ENCODE data around the gene MFN2. TPM values are rescaled to one million over a fixed set of nuclear protein-coding genes. Genes with fewer than 3 reads are reported as not detected.

Gene MFN2
- total RNA-seq, 2 experiments from 2014 or later: 52.5 to 71.6 TPM

DNA sequence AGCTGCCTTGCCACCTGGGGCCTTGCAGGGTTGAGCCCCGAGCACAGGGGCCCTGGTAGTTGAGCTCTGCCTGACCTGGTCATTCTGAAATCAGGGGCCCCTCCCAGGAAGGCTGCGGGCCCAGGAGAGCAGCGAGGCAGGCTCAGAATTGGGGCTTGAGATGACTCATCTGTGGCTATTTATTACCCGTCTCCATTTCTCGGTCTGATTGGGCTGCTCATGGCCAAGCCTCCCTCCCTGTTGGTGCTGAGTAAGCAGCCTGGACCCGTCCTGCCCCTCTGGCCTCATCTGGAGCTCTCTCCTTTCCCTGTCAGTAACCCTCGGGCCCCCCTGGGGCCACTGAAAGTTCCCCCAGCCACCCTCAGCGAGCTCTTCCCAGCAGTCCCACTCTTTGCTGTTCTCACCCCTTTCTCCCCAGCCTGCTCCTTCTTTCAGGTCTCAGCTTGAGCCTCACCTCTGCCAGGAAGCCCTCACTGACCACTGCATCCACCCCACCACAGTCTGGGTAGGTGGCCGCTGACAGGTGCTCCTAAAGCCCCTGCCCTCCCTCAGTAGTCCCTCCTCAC lies 71.8 kb downstream of the MFN2 start:
- no peaks in the 10 kb centered on the region for H3K9me3 Mint-ChIP-seq (ENCODE audit: low read depth)
- ChIA-PET POLR2A (interaction anchor here (0.7 to 1.4 kb wide), 7 partner anchors 11 to 769 kb away, joined by 3 to 6 read pairs (median 4); no protein-coding TSS in a partner anchor), CTCF (interaction anchor here (0.6 to 1.5 kb wide), 4 partner anchors 14 to 31 kb away, joined by 3 to 5 read pairs (median 4); no protein-coding TSS in a partner anchor)
- no peaks in the 10 kb centered on the region for H3K36me3 Mint-ChIP-seq (ENCODE audit: low read depth)
- intact Hi-C loops (cut with DNase I, micrococcal nuclease): no loop called here
- H3K27ac Mint-ChIP-seq: peak overlapping the region; percentile 62
- H3K4me1 Mint-ChIP-seq: peaks cover 46% of the 10 kb centered on the region
- peak; percentile 33 for ATAC-seq
- peaks cover 6% of the 10 kb centered on the region for H3K27me3 Mint-ChIP-seq
- no peak overlapping the region for H3K4me3 Mint-ChIP-seq
- peak; percentile 71 for DNase-seq

DNA sequence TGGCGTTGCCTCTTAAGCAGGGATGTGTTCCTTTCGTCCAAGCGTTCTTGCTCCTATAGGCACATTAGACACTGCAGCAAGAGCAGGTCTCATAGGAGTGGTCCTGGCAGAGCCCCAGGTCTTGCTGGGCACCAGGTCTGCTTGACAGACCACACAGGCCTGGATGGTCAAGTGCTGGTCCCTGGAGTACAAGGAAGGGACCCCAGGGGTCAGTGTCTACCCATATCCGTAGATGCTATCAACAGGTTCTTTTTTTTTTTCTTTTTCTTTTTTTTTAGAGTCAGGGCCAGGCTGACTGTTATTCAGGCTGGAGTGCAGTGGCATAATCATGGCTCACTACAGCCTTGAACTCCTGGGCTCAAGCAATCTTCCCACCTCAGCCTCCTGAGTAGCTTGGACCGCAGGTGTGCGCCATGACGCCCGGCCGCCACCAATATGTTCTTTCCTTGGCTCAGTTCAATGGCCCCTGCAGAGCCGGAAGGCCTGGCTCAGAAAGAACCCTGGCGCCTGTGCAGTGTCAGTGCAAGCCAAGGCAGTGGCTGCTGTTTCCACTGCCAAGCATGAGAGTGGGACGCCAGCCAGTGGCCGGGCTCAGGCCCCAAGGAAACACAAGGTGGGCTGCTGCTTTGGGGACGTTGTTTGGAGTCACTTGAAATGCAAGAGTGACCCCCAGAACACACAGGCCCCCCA lies 72.9 kb downstream of the MFN2 start:
- no peak overlapping the region for H3K4me3 Mint-ChIP-seq
- intact Hi-C loops (cut with DNase I, micrococcal nuclease): no loop called here
- ChIA-PET CTCF (no interaction called here), POLR2A (no interaction called here)
- peak overlapping the region; percentile 33 for H3K27ac Mint-ChIP-seq
- peaks cover 6% of the 10 kb centered on the region for H3K27me3 Mint-ChIP-seq
- H3K4me1 Mint-ChIP-seq: peaks cover 57% of the 10 kb centered on the region
- no peak for DNase-seq
- H3K9me3 Mint-ChIP-seq (ENCODE audit: low read depth): no peaks in the 10 kb centered on the region
- no peaks in the 10 kb centered on the region for H3K36me3 Mint-ChIP-seq (ENCODE audit: low read depth)
- no peak for ATAC-seq

DNA sequence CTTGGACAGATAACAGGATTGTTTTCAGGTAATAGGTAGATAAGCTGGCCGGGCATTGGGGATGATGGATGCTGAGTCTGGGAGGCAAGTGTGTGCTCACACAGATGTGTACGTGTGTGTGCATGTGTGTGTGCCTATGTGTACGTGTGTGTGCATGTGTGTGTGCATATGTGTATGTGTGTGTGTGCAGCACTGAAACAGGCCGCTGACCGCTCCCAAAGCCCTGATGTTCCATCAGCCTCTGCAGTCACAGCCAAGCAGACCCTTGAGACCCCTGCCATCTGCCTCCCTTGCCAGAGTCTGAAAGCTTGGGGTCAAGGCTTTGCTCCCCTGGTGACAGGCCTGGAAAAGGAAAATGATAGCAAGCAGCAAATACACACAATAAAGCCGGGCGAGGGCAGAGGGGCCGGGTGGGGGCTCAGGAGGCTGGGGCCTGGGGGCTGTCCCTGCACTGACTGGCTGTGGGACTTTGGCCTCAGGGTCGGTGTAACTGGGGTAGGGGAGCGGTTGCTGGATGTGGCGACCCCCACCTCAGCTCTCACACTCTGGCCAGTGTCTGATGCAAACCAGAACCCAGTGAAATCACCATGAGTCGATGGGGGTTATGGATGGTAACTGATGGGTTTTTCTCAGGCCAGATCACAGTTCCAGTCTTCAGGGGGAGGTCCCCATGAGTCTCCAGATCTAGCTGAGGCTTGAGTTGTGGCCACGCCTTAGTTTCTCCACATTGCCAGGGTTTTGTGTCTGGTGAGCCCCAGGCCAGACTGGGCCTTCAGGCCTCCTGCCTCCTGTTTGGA lies 73.7 kb downstream of the MFN2 start:
- intact Hi-C loops (cut with DNase I, micrococcal nuclease): no loop called here
- H3K4me1 Mint-ChIP-seq: peaks cover 65% of the 10 kb centered on the region
- POLR2A ChIA-PET: no interaction called here
- DNase-seq: peak; percentile 42
- H3K36me3 Mint-ChIP-seq (ENCODE audit: low read depth): no peaks in the 10 kb centered on the region
- ATAC-seq: peak; percentile 36
- H3K27ac Mint-ChIP-seq: peak overlapping the region; percentile 72
- no peak overlapping the region for H3K4me3 Mint-ChIP-seq
- peaks cover 6% of the 10 kb centered on the region for H3K27me3 Mint-ChIP-seq
- no peaks in the 10 kb centered on the region for H3K9me3 Mint-ChIP-seq (ENCODE audit: low read depth)
- CTCF ChIA-PET: no interaction called here

DNA sequence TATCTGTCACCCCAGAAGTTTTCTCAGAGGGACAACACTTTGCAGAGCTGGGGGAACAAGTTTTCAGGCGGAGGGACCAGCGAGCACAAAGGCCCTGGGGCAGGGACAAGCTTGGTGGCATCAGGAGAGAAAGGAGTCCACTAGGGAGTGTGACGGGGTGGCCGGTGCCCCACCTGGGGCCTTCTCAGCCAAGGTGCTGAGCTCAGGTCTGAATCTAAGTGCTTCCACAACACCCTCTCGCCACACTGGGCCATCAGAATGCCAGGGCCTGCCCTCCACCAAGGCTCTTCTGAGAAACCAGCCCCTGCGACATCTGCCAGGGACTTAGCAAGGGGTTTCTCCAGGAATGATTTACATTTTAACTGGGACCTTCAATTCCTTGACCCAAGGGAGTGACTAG lies 75.0 kb downstream of the MFN2 start:
- ATAC-seq (no peak), DNase-seq (no peak)
- no peak overlapping the region for H3K4me3 Mint-ChIP-seq
- ChIA-PET CTCF (interaction anchor here (1.2 kb wide), 1 partner anchor 11 kb away, joined by 3 read pairs; no protein-coding TSS in a partner anchor), POLR2A (no interaction called here)
- no peaks in the 10 kb centered on the region for H3K9me3 Mint-ChIP-seq (ENCODE audit: low read depth)
- H3K27ac Mint-ChIP-seq: no peak overlapping the region
- peaks cover 10% of the 10 kb centered on the region for H3K27me3 Mint-ChIP-seq
- intact Hi-C loops (cut with DNase I, micrococcal nuclease): loop anchor here in 1 of 2 experiments (5.0 kb wide), 1 partner anchor 392 kb away; no protein-coding TSS in a partner anchor
- H3K36me3 Mint-ChIP-seq (ENCODE audit: low read depth): peaks cover 2% of the 10 kb centered on the region
- H3K4me1 Mint-ChIP-seq: peaks cover 77% of the 10 kb centered on the region

DNA sequence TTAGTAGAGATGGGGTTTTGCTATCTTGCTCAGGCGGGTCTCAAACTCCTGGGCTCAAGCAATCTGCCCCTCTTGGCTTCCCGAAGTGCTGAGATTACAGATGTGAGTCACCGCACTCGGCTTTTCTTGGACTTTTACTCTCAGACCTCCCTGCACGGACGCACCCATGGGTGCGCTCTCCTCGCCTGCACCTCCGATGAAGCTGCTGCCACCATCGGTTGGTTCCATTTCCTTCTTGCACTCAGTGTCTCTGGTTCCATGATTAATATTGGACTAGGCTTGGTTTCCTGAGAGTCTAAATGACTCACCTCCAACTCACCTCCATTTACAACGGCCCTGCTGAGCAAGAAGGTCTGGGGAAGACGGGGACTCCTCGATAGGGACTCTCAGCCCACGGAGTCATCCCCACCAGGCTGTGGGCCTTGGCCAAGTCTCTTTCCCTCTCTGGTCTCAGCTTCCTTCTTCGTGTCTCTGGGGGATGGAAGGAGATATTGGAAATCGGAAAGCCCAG lies 76.1 kb downstream of the MFN2 start:
- intact Hi-C loops (cut with DNase I, micrococcal nuclease): loop anchor here (1.0 to 5.0 kb wide), 3 partner anchors 9 to 391 kb away; no protein-coding TSS in a partner anchor
- H3K36me3 Mint-ChIP-seq (ENCODE audit: low read depth): peaks cover 2% of the 10 kb centered on the region
- H3K27ac Mint-ChIP-seq: peak overlapping the region; percentile 64
- H3K4me3 Mint-ChIP-seq: no peak overlapping the region
- ChIA-PET POLR2A (interaction anchor here (0.8 to 2.3 kb wide), 2 partner anchors 9 to 17 kb away, joined by 3 to 18 read pairs; no protein-coding TSS in a partner anchor), CTCF (interaction anchor here (0.5 to 2.0 kb wide), 2 partner anchors 9 to 1738 kb away, joined by 3 to 12 read pairs; no protein-coding TSS in a partner anchor)
- peaks cover 82% of the 10 kb centered on the region for H3K4me1 Mint-ChIP-seq
- ATAC-seq (peak; percentile 46), DNase-seq (peak; percentile 63)
- peaks cover 10% of the 10 kb centered on the region for H3K27me3 Mint-ChIP-seq
- no peaks in the 10 kb centered on the region for H3K9me3 Mint-ChIP-seq (ENCODE audit: low read depth)

DNA sequence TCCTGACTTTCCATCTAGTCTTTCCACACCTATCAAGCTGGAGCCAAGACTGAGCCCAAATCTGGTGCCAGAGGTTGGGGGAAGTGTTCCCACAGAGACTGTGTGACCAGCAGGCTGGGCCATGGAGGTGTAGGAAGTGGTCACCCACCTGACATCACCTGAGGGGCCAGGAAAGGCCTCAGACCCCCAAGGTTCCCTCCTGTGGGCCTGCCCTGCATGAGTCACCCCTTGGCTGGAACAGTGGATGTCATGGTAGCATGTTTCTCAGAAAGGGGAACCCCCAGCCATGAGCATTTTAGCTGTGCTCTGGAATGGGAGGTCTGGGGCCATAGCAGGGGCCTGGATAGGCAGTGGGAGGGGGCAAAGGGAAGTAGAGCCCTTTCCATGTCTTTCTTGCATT lies 77.1 kb downstream of the MFN2 start:
- POLR2A ChIA-PET: interaction anchor here (1.2 to 2.3 kb wide), 2 partner anchors 9 to 10 kb away, joined by 6 to 18 read pairs; no protein-coding TSS in a partner anchor
- H3K4me1 Mint-ChIP-seq: peaks cover 73% of the 10 kb centered on the region
- no peak overlapping the region for H3K4me3 Mint-ChIP-seq
- peak overlapping the region; percentile 64 for H3K27ac Mint-ChIP-seq
- H3K36me3 Mint-ChIP-seq (ENCODE audit: low read depth): peaks cover 2% of the 10 kb centered on the region
- intact Hi-C loops (cut with DNase I, micrococcal nuclease): loop anchor here (1.0 to 5.0 kb wide), 3 partner anchors 9 to 390 kb away; no protein-coding TSS in a partner anchor
- ATAC-seq (peak; percentile 67), DNase-seq (peak; percentile 78)
- CTCF ChIA-PET: interaction anchor here (1.4 to 2.0 kb wide), 2 partner anchors 10 to 13 kb away, joined by 5 to 12 read pairs; no protein-coding TSS in a partner anchor
- H3K9me3 Mint-ChIP-seq (ENCODE audit: low read depth): peaks cover 2% of the 10 kb centered on the region
- peaks cover 11% of the 10 kb centered on the region for H3K27me3 Mint-ChIP-seq

DNA sequence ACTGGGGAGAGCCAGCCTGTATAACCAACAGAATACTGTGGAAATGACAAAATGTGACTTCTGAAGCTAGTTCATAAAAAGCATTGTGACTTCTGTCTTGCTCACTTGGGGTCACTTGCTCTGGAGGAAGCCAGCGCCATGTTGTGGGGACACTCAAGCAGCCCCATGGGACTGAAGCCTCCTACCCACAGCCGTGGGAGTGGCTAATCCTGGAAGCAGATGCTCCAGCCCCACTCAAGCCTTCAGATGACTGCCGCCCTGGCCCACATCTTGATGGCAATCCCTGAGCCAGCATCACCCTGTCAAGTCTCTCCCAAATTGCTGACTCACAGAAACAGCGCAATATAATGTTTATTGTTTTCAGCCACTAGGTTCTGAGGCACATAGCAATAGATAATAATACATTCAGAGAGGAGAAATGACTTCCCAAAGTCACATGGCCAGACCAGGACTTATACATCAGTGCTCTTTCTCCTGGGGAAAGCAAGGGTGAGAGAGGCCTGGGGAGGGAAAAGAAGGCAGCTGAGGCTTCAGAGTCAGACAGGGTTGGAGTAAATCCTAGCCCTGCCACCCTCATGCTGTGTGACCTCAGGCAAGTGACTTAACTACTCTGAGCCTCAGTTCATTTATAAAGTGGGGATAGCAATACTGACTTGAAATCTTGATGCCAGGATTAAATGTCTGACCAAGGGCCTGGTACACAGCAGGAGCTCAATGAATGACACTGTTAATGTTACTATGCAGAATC lies 77.9 kb downstream of the MFN2 start:
- POLR2A ChIA-PET: interaction anchor here (1.2 to 2.4 kb wide), 4 partner anchors 8 to 150 kb away, joined by 4 to 18 read pairs (median 8); no protein-coding TSS in a partner anchor
- no peak for ATAC-seq

DNA sequence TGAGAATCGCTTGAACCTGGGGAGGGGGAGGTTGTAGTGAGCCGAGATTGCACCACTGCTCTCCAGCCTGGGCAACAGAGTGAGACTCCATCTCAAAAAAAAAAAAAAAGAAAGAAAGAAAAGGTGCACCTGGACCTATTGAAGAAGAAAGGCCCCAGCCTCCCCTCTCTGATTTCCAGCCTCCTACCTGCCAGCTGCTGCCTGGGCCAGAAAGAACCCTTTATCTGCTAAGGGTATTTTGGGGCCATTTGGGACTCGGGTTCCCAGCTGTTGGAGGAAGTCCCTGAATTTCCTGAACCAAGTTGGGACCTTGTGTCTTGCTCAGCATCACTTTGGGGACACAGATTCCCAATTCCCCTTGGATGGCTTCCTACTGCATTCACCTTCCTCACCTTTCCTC lies 79.0 kb downstream of the MFN2 start:
- POLR2A ChIA-PET: interaction anchor here (1.4 to 2.4 kb wide), 2 partner anchors 9 to 151 kb away, joined by 4 to 10 read pairs; no protein-coding TSS in a partner anchor

More for the DNA sequence above, 77.9 kb downstream of the MFN2 start:
- Mint-ChIP-seq H3K4me3 (no peak overlapping the region), H3K27ac (no peak overlapping the region), H3K9me3 (ENCODE audit: low read depth) (peaks cover 2% of the 10 kb centered on the region), H3K36me3 (ENCODE audit: low read depth) (peaks cover 2% of the 10 kb centered on the region), H3K27me3 (peaks cover 15% of the 10 kb centered on the region), H3K4me1 (peaks cover 70% of the 10 kb centered on the region)
- intact Hi-C loops (cut with DNase I, micrococcal nuclease): loop anchor here (1.0 to 5.0 kb wide), 3 partner anchors 9 to 389 kb away; no protein-coding TSS in a partner anchor
- CTCF ChIA-PET: interaction anchor here (1.4 to 2.0 kb wide), 2 partner anchors 11 to 13 kb away, joined by 5 to 12 read pairs; no protein-coding TSS in a partner anchor
- no peak for DNase-seq

DNA sequence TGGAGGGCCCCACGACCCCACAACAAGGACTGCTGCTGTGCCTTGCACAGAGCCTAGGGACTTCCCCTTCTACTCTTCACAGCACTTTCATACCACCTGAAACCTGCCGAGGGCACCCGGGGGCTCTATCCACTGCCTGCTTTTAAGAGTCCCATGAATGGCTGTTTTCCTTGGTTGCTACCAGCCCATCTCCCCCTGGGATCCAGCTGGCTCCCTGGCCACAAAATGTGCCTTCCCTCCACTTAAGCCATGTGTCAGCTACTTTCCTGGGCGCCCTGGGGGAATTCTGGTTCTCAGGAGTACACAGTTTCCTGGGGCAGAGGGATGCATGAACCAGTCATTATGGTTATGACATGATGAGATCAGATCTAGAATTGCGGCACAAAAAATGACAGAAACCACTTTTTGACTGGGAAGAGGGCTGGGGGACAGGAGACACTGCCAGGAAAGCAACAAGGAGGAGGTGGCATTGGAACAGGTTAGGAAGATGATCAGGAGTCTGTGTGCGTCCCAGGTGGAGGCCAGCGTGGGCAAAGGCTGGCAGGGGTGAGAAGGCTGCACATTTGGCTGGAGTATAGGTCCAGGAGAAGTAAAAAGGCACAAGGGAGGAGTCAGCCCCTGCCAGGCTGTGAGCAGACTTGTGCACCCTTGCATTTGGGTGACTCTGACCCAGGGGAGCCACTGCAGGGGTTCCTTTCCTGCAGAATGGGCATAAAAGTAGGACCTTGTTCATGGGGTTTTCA lies 79.6 kb downstream of the MFN2 start:
- intact Hi-C loops (cut with DNase I, micrococcal nuclease): loop anchor here (1.0 to 5.0 kb wide), 3 partner anchors 13 to 387 kb away; no protein-coding TSS in a partner anchor
- CTCF ChIA-PET: interaction anchor here (0.9 to 1.2 kb wide), 2 partner anchors 19 to 150 kb away, joined by 3 to 4 read pairs; no protein-coding TSS in a partner anchor
- peak; percentile 67 for DNase-seq
- peaks cover 29% of the 10 kb centered on the region for H3K27me3 Mint-ChIP-seq
- peak overlapping the region; percentile 56 for H3K27ac Mint-ChIP-seq
- H3K36me3 Mint-ChIP-seq (ENCODE audit: low read depth): peaks cover 10% of the 10 kb centered on the region
- ATAC-seq: peak; percentile 56
- H3K4me3 Mint-ChIP-seq: peak overlapping the region; percentile 3
- peaks cover 2% of the 10 kb centered on the region for H3K9me3 Mint-ChIP-seq (ENCODE audit: low read depth)
- POLR2A ChIA-PET: interaction anchor here (1.4 to 2.4 kb wide), 2 partner anchors 9 to 152 kb away, joined by 4 to 10 read pairs; no protein-coding TSS in a partner anchor
- peaks cover 71% of the 10 kb centered on the region for H3K4me1 Mint-ChIP-seq

More for the DNA sequence above, 79.0 kb downstream of the MFN2 start:
- Mint-ChIP-seq H3K27me3 (peaks cover 22% of the 10 kb centered on the region), H3K4me1 (peaks cover 70% of the 10 kb centered on the region), H3K9me3 (ENCODE audit: low read depth) (peaks cover 2% of the 10 kb centered on the region), H3K36me3 (ENCODE audit: low read depth) (peaks cover 6% of the 10 kb centered on the region), H3K4me3 (no peak overlapping the region), H3K27ac (no peak overlapping the region)
- no peak for DNase-seq
- ATAC-seq: no peak
- CTCF ChIA-PET: interaction anchor here (0.9 to 1.2 kb wide), 2 partner anchors 20 to 149 kb away, joined by 3 to 4 read pairs; no protein-coding TSS in a partner anchor
- intact Hi-C loops (cut with DNase I, micrococcal nuclease): loop anchor here in 1 of 2 experiments (5.0 kb wide), 1 partner anchor 388 kb away; no protein-coding TSS in a partner anchor
